Measurements from ENCODE around the gene TCIRG1. TPM values are rescaled to one million over a fixed set of nuclear protein-coding genes. Genes with fewer than 3 reads are reported as not detected.

TCIRG1 gene
- total and polyA plus RNA-seq, 2 experiments from 2014 or later, result 75.9 to 118 TPM

- DNase-seq, result peak; percentile 42
- H3K4me2 ChIP-seq (ENCODE audit: unreplicated experiment), result no peak overlapping the region
- H3K36me3 ChIP-seq (ENCODE audit: low read depth), result no peaks in the 10 kb centered on the region
- no peaks in the 10 kb centered on the region for H3K9me3 ChIP-seq (ENCODE audit: low read depth)
- no peak overlapping the region for H3K4me3 ChIP-seq
- H3K4me1 ChIP-seq (ENCODE audit: insufficient read depth), result 0 out of 2 replicates have a peak, but pooled peaks cover 3% of the 10 kb centered on the region
- no peaks in the 10 kb centered on the region for H3F3A ChIP-seq (ENCODE audit: insufficient read depth)
- in situ Hi-C loops (cut with MboI), result no loop called here
- 78 to 81% methylated on average over 27 to 32 of the region's 36 CpGs for WGBS, 2 experiments (ENCODE audit: low coverage in 1 of 2, low lambda C conversion rate in 2 of 2, missing lambda C conversion rate in 2 of 2)
- no peak overlapping the region for H3K27ac ChIP-seq
- no peak overlapping the region for H2AFZ ChIP-seq
- no peaks in the 10 kb centered on the region for H4K20me1 ChIP-seq (ENCODE audit: insufficient read depth)
- H3K79me2 ChIP-seq (ENCODE audit: insufficient read depth), result peaks cover 37% of the 10 kb centered on the region
- no peak overlapping the region for H3K9ac ChIP-seq
- H3K9me2 ChIP-seq (ENCODE audit: insufficient read depth), result no peaks in the 10 kb centered on the region
- no peaks in the 10 kb centered on the region for H3K27me3 ChIP-seq (replicated peaks; ENCODE audit: insufficient read depth)
- no peak for TF ChIP-seq EZH2 (IDR thresholded peaks at IDR 0.05; ENCODE audit: insufficient read depth, poor library complexity, severe bottlenecking)
- no peak for TF ChIP-seq EZH2phosphoT487 (IDR thresholded peaks at IDR 0.05; ENCODE audit: insufficient read depth, low read depth)
Observed at GRCh38 chr11:68043349-68044144, 4.7 kb downstream of the TCIRG1 start.

GRCh38 chr11:68044145-68044813 is 5.5 kb downstream of the TCIRG1 start:
- Histone ChIP-seq H4K20me1 (ENCODE audit: insufficient read depth) (no peaks in the 10 kb centered on the region), H3K4me1 (ENCODE audit: insufficient read depth) (0 out of 2 replicates have a peak, but pooled peaks cover 3% of the 10 kb centered on the region), H3K9me2 (ENCODE audit: insufficient read depth) (no peaks in the 10 kb centered on the region), H3K27me3 (replicated peaks; ENCODE audit: insufficient read depth) (no peaks in the 10 kb centered on the region), H3K9me3 (ENCODE audit: low read depth) (no peaks in the 10 kb centered on the region), H3K79me2 (ENCODE audit: insufficient read depth) (peaks cover 30% of the 10 kb centered on the region), H3K9ac (no peak overlapping the region), H3K4me3 (no peak overlapping the region), H2AFZ (no peak overlapping the region), H3K36me3 (ENCODE audit: low read depth) (no peaks in the 10 kb centered on the region), H3K27ac (no peak overlapping the region), H3F3A (ENCODE audit: insufficient read depth) (no peaks in the 10 kb centered on the region), H3K4me2 (ENCODE audit: unreplicated experiment) (no peak overlapping the region)
- 95 to 97% methylated on average over 19 to 22 of the region's 24 CpGs for WGBS, 2 experiments (ENCODE audit: low coverage in 1 of 2, low lambda C conversion rate in 2 of 2, missing lambda C conversion rate in 2 of 2)
- no peak for TF ChIP-seq EZH2phosphoT487 (IDR thresholded peaks at IDR 0.05; ENCODE audit: insufficient read depth, low read depth)
- no peak for TF ChIP-seq EZH2 (IDR thresholded peaks at IDR 0.05; ENCODE audit: insufficient read depth, poor library complexity, severe bottlenecking)
- in situ Hi-C loops (cut with MboI), result no loop called here
- no peak for DNase-seq

GRCh38 chr11:68044898-68045351 is 6.1 kb downstream of the TCIRG1 start:
- no peaks in the 10 kb centered on the region for H4K20me1 ChIP-seq (ENCODE audit: insufficient read depth)
- H3K4me1 ChIP-seq (ENCODE audit: insufficient read depth), result 0 out of 2 replicates have a peak, but pooled peaks cover 1% of the 10 kb centered on the region
- no peaks in the 10 kb centered on the region for H3F3A ChIP-seq (ENCODE audit: insufficient read depth)
- TF ChIP-seq EZH2 (IDR thresholded peaks at IDR 0.05; ENCODE audit: insufficient read depth, poor library complexity, severe bottlenecking), result no peak
- no peak for TF ChIP-seq EZH2phosphoT487 (IDR thresholded peaks at IDR 0.05; ENCODE audit: insufficient read depth, low read depth)
- no peaks in the 10 kb centered on the region for H3K9me3 ChIP-seq (ENCODE audit: low read depth)
- in situ Hi-C loops (cut with MboI), result no loop called here
- H3K27ac ChIP-seq, result no peak overlapping the region
- 96 to 97% methylated on average over 18 of the region's 18 CpGs for WGBS, 2 experiments (ENCODE audit: low coverage in 1 of 2, low lambda C conversion rate in 2 of 2, missing lambda C conversion rate in 2 of 2)
- no peaks in the 10 kb centered on the region for H3K36me3 ChIP-seq (ENCODE audit: low read depth)
- no peak overlapping the region for H3K9ac ChIP-seq
- H3K27me3 ChIP-seq (replicated peaks; ENCODE audit: insufficient read depth), result no peaks in the 10 kb centered on the region
- H3K9me2 ChIP-seq (ENCODE audit: insufficient read depth), result no peaks in the 10 kb centered on the region
- H3K4me3 ChIP-seq, result no peak overlapping the region
- no peak for DNase-seq
- H3K4me2 ChIP-seq (ENCODE audit: unreplicated experiment), result no peak overlapping the region
- no peak overlapping the region for H2AFZ ChIP-seq
- peaks cover 24% of the 10 kb centered on the region for H3K79me2 ChIP-seq (ENCODE audit: insufficient read depth)

GRCh38 chr11:68047437-68048290 is 8.8 kb downstream of the TCIRG1 start:
- no peaks in the 10 kb centered on the region for H3K36me3 ChIP-seq (ENCODE audit: low read depth)
- no peak for DNase-seq
- 90 to 91% methylated on average over 34 to 37 of the region's 37 CpGs for WGBS, 2 experiments (ENCODE audit: low coverage in 1 of 2, low lambda C conversion rate in 2 of 2, missing lambda C conversion rate in 2 of 2)
- TF ChIP-seq EZH2 (IDR thresholded peaks at IDR 0.05; ENCODE audit: insufficient read depth, poor library complexity, severe bottlenecking) (no peak), EZH2phosphoT487 (IDR thresholded peaks at IDR 0.05; ENCODE audit: insufficient read depth, low read depth) (no peak)
- H2AFZ ChIP-seq, result no peak overlapping the region
- no peaks in the 10 kb centered on the region for H3K4me1 ChIP-seq (ENCODE audit: insufficient read depth)
- H3K4me2 ChIP-seq (ENCODE audit: unreplicated experiment), result no peak overlapping the region
- H3F3A ChIP-seq (ENCODE audit: insufficient read depth), result 0 out of 2 replicates have a peak, but pooled peaks cover 3% of the 10 kb centered on the region
- H3K79me2 ChIP-seq (ENCODE audit: insufficient read depth), result no peaks in the 10 kb centered on the region
- H3K9ac ChIP-seq, result no peak overlapping the region
- H3K27ac ChIP-seq, result no peak overlapping the region
- no peaks in the 10 kb centered on the region for H3K9me2 ChIP-seq (ENCODE audit: insufficient read depth)
- in situ Hi-C loops (cut with MboI), result no loop called here
- H3K27me3 ChIP-seq (replicated peaks; ENCODE audit: insufficient read depth), result no peaks in the 10 kb centered on the region
- no peak overlapping the region for H3K4me3 ChIP-seq
- H3K9me3 ChIP-seq (ENCODE audit: low read depth), result no peaks in the 10 kb centered on the region
- no peaks in the 10 kb centered on the region for H4K20me1 ChIP-seq (ENCODE audit: insufficient read depth)
